GM13976 (cell line): Measurements from ENCODE around the gene DEGS2.
"Not testable (repeated sequence)": the region's sequence is repeated elsewhere in the genome, so short reads cannot be mapped to it uniquely, and the experiment has no call there.

Source experiments
- DNase-seq: peaks from one replicate; pipeline ENCODE4 v3.0.0; 2012; ENCODE audit warnings: low spot score
- in situ Hi-C: fragments of 300-500 bp; cut with MboI; formaldehyde crosslinking; loops from one replicate; pipeline ENCODE4 v1.12.0; 2022; ENCODE audit warnings: low sequenced_read_pairs, mixed read lengths, inconsistent platforms; ENCODE audit not compliant: unreplicated experiment
- TF ChIP-seq, protein P1 (sequence below): IDR thresholded peaks from 2 replicates; pipeline ENCODE4 v1.5.1; 2012; ENCODE audit warnings: borderline replicate concordance, mild to moderate bottlenecking; ENCODE audit not compliant: insufficient read depth; ENCODE audit errors: extremely low read depth, missing control alignments, control extremely low read depth

DEGS2 gene

DNA sequence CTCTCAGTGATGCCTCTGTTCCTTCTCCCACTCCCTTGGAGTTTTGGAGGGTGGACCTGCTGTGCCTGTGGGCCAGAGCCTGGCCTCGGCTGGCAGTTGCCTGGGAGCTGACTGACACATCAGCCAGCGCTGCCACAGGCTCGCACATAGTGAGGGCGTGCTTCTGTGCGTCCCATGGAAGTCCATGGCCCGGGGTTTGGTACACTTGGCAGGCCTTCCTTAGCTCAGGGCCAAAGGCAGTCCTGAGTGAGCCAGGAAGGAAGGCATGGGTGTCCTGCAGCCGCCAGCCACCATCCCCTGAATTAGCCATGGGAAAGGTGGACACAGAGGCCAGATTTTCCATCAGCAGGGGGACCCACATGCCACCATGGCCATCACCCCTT lies 1.1 kb upstream of the DEGS2 start:
- no peak for DNase-seq
- in situ Hi-C loops: no loop called here
- TF ChIP-seq, protein P1, sequence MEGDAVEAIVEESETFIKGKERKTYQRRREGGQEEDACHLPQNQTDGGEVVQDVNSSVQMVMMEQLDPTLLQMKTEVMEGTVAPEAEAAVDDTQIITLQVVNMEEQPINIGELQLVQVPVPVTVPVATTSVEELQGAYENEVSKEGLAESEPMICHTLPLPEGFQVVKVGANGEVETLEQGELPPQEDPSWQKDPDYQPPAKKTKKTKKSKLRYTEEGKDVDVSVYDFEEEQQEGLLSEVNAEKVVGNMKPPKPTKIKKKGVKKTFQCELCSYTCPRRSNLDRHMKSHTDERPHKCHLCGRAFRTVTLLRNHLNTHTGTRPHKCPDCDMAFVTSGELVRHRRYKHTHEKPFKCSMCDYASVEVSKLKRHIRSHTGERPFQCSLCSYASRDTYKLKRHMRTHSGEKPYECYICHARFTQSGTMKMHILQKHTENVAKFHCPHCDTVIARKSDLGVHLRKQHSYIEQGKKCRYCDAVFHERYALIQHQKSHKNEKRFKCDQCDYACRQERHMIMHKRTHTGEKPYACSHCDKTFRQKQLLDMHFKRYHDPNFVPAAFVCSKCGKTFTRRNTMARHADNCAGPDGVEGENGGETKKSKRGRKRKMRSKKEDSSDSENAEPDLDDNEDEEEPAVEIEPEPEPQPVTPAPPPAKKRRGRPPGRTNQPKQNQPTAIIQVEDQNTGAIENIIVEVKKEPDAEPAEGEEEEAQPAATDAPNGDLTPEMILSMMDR: no peak

DNA sequence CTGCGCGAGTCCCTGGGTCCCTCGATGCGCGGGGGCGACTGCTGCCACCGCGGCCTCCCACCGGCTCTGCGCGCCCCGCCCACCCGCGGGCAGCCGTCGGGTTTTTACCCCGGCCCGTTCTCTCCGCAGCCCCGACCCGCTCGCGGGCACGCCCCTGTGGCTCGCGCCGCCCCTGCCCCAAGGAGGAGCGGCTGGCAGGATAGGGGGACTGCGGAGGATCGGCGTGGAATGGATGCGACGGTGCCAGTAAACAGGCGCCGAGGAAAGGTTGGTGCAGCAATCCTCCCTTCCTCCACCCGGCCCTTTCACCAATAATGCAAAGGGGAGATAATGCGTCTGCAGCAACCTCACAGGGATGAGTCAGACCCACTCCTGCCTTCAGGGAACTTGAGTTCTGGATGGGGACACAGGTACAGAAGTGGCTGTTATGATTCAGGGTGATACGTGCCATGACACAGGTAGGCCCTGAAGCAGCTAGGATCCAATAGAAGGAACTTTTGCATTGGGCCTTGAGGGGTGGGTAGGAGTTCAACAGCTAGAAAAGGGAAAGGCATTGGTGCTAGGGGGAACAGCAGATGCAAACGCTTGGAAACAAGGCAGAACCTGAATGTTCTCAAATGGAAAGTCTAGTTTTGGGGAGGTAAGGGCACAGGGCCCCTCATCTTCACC lies 554 bp upstream of the DEGS2 start:
- in situ Hi-C loops: no loop called here
- no peak for DNase-seq
- TF ChIP-seq, protein P1: no peak

DNA sequence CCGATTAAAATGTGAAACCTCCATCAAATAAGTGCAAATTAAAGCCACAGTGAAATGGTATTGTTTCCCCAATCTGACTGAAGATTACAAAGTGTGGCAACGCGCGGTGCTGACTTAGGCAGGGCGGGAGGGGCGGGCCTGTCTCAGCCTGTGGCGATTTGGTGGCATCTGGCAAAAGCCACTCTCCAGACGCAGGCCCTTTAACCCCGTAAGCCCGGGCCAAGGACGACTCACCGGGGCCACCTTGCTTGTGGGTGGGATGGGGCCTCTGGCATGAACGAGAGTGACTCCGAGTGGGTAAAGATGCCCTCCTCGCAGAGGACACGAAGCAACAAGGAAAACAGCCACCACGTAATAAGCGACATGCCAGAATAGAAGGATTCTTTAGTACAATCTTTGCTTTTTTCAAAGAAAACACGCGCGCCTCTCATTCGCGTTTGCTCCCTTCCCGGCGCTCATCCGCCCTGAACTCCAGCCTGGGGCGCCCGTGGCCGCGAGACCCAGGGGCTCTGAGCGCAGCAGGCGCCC lies 815 bp downstream of the DEGS2 start:
- no peak for DNase-seq
- TF ChIP-seq, protein P1: no peak
- in situ Hi-C loops: no loop called here

DNA sequence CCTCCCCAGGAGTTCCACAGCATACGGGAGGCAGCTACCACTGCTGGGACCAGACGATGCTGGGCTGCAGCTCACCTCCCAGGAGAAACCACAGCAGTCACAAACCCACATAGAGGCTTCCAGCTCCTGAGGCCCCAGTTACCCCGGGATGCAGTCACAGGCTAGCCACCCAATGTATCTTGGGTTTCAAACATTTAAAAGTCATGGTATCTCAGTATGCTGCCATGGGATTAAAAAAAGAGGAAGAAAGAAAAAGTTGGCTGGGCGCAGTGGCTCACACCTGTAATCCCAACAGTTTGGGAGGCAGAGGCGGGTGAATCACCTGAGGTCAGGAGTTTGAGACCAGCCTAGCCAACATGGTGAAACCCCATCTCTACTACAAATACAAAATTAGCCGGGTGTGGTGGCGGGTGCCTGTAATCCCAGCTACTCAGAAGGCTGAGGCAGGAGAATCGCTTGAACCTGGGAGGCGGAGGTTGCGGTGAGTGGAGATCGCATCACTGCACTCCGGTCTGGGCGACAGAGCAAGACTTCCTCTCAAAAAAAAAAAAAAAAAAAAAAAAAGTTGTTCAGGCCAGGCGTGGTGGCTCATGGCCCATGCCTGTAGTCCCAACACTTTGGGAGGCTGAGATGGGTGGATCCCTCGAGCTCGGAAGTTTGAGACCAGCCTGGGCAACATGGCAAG lies 1.8 kb downstream of the DEGS2 start:
- DNase-seq, in situ Hi-C loops: not testable (repeated sequence)

DNA sequence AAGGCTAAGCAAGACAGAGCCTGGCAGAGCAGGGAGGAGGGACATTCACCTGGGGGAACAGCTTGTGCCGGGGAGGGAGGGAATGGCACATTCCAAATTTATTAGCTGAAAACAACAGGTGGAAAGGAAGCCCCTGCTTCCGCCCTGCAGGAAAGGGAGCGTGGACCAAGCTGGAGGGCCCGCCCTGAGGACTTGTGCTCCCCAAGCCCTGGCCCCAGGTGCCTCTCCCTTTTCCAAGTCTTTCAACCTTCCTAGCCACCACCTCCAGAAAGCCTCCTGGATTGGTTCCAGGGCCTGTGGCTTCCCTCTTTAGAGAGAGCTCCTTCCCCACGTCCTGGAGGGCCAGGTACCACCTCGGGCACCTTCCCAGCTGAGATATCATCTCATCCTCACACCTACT lies 2.7 kb downstream of the DEGS2 start:
- TF ChIP-seq, protein P1: no peak
- in situ Hi-C loops: no loop called here
- DNase-seq: no peak

DNA sequence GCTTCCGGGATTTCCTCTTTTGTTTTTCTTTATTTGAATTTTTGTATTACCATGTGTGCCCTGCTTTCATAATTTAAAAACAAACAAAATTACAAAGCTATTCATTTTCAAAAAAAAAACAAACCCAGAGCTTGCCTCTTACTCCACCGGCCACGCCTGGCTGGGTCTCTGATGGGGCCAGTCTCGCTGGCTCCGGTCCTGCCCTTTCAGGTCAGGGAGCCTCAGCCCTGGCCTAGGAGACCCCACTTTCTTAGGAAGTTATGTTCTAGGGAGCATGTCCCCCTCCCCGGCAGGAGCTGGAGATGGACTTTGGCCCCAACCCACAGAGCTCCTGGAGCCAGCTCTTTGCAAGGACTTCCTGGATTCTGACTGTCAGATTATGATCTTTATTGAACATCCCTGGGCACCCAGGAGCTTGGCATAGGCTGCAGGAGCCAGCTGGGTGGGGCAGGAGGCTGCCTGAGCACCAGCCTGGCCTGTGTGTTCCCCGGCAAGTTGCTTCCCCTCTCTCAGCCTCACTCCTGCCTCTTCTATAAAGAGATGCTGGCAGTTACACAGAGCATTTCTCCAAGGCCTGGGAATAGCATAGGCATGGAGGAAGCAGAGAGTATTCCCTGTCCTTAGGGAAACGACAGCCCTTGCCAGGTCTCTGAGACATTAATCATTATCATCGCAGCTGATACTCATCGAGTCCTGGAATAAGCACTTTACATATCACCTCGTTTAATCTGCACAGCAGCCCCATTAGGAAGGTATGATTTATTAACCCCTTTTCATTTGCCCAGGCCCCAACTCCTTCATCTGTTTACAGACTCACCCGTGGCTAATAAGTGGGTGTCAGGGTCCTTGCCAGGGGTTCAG lies 3.5 kb downstream of the DEGS2 start:
- DNase-seq: no peak
- TF ChIP-seq, protein P1: no peak
- in situ Hi-C loops: no loop called here
